MM.1S (cell line): Measurements from ENCODE around the gene HIGD2A.

Experiments used
- DNase-seq: peaks from one replicate; pipeline ENCODE4 v3.0.0-alpha.2; 2015
- H2AFZ ChIP-seq: fragments of 300-600 bp; sonication (generic); 2 replicates; pipeline ENCODE4 v1.6.0; 2016; ENCODE audit warnings: antibody characterized with exemption, low read length
- H3F3A ChIP-seq: fragments of 300-600 bp; sonication (generic); 2 replicates; pipeline ENCODE4 v1.6.1; 2016; ENCODE audit warnings: mild to moderate bottlenecking, antibody characterized with exemption, low read length, moderate library complexity, mixed read lengths; ENCODE audit not compliant: insufficient read depth
- H3K27ac ChIP-seq: fragments of 300-600 bp; sonication (generic); 2 replicates; pipeline ENCODE4 v1.5.1; 2016; ENCODE audit warnings: mild to moderate bottlenecking, low read length
- H3K27me3 ChIP-seq: fragments of 300-600 bp; sonication (generic); replicated peaks from 2 replicates; pipeline ENCODE4 v1.6.0; 2016; ENCODE audit warnings: low read length; ENCODE audit not compliant: insufficient read depth
- H3K36me3 ChIP-seq: fragments of 300-600 bp; sonication (generic); replicated peaks from 2 replicates; pipeline ENCODE4 v1.6.1; 2016; ENCODE audit warnings: mild to moderate bottlenecking, low read length, mixed read lengths; ENCODE audit not compliant: insufficient read depth
- H3K4me1 ChIP-seq: fragments of 300-600 bp; sonication (generic); 2 replicates; pipeline ENCODE4 v1.6.1; 2016; ENCODE audit warnings: low read length, mixed read lengths
- H3K4me2 ChIP-seq: fragments of 300-600 bp; sonication (generic); 2 replicates; pipeline ENCODE4 v1.6.0; 2016; ENCODE audit warnings: low read depth, low read length
- H3K4me3 ChIP-seq: fragments of 300-600 bp; sonication (generic); 2 replicates; pipeline ENCODE4 v1.5.1; 2016; ENCODE audit warnings: low read length, mixed read lengths
- H3K79me2 ChIP-seq: fragments of 300-600 bp; sonication (generic); 2 replicates; pipeline ENCODE4 v1.6.1; 2016; ENCODE audit warnings: mixed run types, low read length, mixed read lengths
- H3K9ac ChIP-seq: fragments of 300-600 bp; sonication (generic); 2 replicates; pipeline ENCODE4 v1.6.1; 2016; ENCODE audit warnings: low read length, mixed read lengths
- H3K9me2 ChIP-seq: fragments of 300-600 bp; sonication (generic); replicated peaks from 2 replicates; pipeline ENCODE4 v1.6.1; 2016; ENCODE audit warnings: mild to moderate bottlenecking, low read length, mixed read lengths; ENCODE audit not compliant: insufficient read depth
- H3K9me3 ChIP-seq: fragments of 300-600 bp; sonication (generic); replicated peaks from 2 replicates; pipeline ENCODE4 v1.6.1; 2016; ENCODE audit warnings: mild to moderate bottlenecking, low read length, mixed read lengths; ENCODE audit not compliant: insufficient read depth
- H4K20me1 ChIP-seq: fragments of 300-600 bp; sonication (generic); 2 replicates; pipeline ENCODE4 v1.6.1; 2016; ENCODE audit warnings: mild to moderate bottlenecking, low read length, moderate library complexity, mixed read lengths; ENCODE audit not compliant: insufficient read depth
- EZH2 ChIP-seq: fragments of 300-600 bp; sonication (generic); optimal IDR thresholded peaks from 2 replicates; pipeline ENCODE3; 2017; ENCODE audit warnings: low read depth, mild to moderate bottlenecking, antibody characterized with exemption, low read length, mixed read lengths
- EZH2phosphoT487 ChIP-seq: fragments of 300-600 bp; sonication (generic); IDR thresholded peaks from 2 replicates; pipeline ENCODE4 v1.6.1; 2018; ENCODE audit warnings: antibody characterized with exemption, low read length
- TF ChIP-seq, protein P1 (sequence below): fragments of 300-600 bp; sonication (generic); IDR thresholded peaks from 2 replicates; pipeline ENCODE4 v1.5.1; 2016; ENCODE audit warnings: antibody characterized with exemption, low read length, mixed read lengths

Gene HIGD2A

DNA sequence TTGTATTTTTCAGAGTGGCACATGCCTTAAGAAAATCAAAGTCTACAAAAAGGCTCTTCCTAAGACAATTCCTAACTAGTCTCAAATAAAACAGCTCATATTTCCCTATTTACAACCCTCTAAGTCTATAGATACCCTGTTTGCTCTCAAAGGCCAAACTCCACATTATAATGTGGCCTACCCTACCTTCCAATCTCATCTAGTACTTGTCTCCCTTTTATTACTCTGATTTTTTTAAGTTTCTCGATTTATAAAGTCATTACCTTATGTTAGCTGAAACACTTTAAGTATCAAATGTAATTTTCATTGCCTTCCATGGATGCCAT lies 46.4 kb upstream of the HIGD2A start:
- H3K4me3 ChIP-seq = no peak overlapping the region
- no peak for DNase-seq
- no peaks in the 10 kb centered on the region for H3K79me2 ChIP-seq
- H4K20me1 ChIP-seq = no peaks in the 10 kb centered on the region
- no peak overlapping the region for H2AFZ ChIP-seq
- no peaks in the 10 kb centered on the region for H3K4me1 ChIP-seq
- no peaks in the 10 kb centered on the region for H3K36me3 ChIP-seq
- H3K9me3 ChIP-seq = no peaks in the 10 kb centered on the region
- H3F3A ChIP-seq = no peaks in the 10 kb centered on the region
- TF ChIP-seq EZH2 (no peak), EZH2phosphoT487 (no peak)
- TF ChIP-seq, protein P1, sequence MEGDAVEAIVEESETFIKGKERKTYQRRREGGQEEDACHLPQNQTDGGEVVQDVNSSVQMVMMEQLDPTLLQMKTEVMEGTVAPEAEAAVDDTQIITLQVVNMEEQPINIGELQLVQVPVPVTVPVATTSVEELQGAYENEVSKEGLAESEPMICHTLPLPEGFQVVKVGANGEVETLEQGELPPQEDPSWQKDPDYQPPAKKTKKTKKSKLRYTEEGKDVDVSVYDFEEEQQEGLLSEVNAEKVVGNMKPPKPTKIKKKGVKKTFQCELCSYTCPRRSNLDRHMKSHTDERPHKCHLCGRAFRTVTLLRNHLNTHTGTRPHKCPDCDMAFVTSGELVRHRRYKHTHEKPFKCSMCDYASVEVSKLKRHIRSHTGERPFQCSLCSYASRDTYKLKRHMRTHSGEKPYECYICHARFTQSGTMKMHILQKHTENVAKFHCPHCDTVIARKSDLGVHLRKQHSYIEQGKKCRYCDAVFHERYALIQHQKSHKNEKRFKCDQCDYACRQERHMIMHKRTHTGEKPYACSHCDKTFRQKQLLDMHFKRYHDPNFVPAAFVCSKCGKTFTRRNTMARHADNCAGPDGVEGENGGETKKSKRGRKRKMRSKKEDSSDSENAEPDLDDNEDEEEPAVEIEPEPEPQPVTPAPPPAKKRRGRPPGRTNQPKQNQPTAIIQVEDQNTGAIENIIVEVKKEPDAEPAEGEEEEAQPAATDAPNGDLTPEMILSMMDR = no peak
- H3K4me2 ChIP-seq = no peak overlapping the region
- H3K9me2 ChIP-seq = no peaks in the 10 kb centered on the region
- no peak overlapping the region for H3K27ac ChIP-seq
- H3K9ac ChIP-seq = no peak overlapping the region
- H3K27me3 ChIP-seq = no peaks in the 10 kb centered on the region

DNA sequence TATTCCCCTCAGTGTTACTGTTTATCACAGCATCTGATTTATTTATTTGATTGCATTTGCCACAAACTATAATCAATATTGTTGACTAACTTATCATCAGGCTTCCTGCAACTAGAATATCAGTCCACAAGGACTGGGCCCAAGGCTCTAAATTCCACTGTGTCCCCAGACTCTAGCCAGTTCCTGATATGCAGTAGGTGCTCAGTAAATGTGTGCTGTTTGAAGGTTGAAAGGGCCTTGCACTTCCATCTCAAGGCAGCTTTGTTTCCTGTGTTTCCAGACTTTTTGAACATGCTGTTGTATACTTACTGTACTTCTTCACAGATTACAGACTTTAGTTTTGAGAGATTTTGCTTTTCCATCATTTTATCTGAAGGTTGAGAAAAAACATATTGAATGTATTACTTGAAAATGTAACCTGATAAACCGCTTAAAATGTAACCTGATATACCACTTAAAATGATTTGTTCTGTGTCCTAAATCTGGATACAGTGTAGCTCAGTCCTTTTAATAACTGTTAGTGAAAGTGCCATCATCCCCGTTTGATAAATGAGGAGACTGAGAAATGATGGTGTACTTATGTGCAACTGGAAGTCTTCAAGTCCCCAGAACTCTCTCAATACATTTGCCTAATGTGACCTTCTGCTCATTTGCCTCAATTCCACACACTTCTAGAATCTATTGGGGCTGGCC lies 45.6 kb upstream of the HIGD2A start:
- no peaks in the 10 kb centered on the region for H3K9me3 ChIP-seq
- no peak overlapping the region for H3K4me2 ChIP-seq
- no peaks in the 10 kb centered on the region for H3K79me2 ChIP-seq
- no peak overlapping the region for H2AFZ ChIP-seq
- no peaks in the 10 kb centered on the region for H3K36me3 ChIP-seq
- no peak overlapping the region for H3K27ac ChIP-seq
- no peaks in the 10 kb centered on the region for H3K27me3 ChIP-seq
- no peak for DNase-seq
- H3K9me2 ChIP-seq = no peaks in the 10 kb centered on the region
- no peaks in the 10 kb centered on the region for H3F3A ChIP-seq
- no peaks in the 10 kb centered on the region for H4K20me1 ChIP-seq
- H3K9ac ChIP-seq = no peak overlapping the region
- no peak overlapping the region for H3K4me3 ChIP-seq
- no peaks in the 10 kb centered on the region for H3K4me1 ChIP-seq
- TF ChIP-seq, protein P1 = no peak
- TF ChIP-seq EZH2phosphoT487 (no peak), EZH2 (no peak)

DNA sequence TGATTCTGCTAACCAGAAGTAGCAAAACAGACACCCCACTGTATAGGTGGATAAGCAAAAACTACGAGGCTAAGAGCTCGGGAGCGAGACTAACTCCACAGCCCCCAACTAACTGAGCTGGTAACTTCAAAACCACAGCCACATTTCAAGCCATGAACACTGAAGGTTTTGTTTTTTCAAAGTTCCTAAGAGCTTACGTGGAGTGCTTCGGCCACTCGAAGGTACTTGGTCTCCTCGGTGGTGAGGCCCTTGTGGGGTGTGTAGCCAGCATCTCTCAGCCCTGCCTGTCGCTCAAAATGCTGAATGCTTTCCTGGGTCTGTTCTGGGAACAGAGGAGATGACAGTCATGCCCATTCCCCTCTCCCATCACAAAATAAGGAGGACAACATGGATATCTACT lies 38.1 kb upstream of the HIGD2A start:
- Histone ChIP-seq H3K4me1 (no peaks in the 10 kb centered on the region), H3F3A (no peaks in the 10 kb centered on the region), H3K9me2 (no peaks in the 10 kb centered on the region), H3K27ac (no peak overlapping the region), H4K20me1 (no peaks in the 10 kb centered on the region), H3K79me2 (peaks cover 19% of the 10 kb centered on the region), H3K4me3 (no peak overlapping the region), H3K4me2 (no peak overlapping the region), H3K36me3 (no peaks in the 10 kb centered on the region), H3K9me3 (no peaks in the 10 kb centered on the region), H2AFZ (no peak overlapping the region), H3K9ac (no peak overlapping the region), H3K27me3 (no peaks in the 10 kb centered on the region)
- DNase-seq = no peak
- no peak for TF ChIP-seq EZH2
- TF ChIP-seq, protein P1 = no peak
- TF ChIP-seq EZH2phosphoT487 = no peak
